ENCODE measurements around the gene TAS2R19. TPM values are rescaled to one million over a fixed set of nuclear protein-coding genes. Genes with fewer than 3 reads are reported as not detected.

TAS2R19 gene
- total RNA-seq, 1 experiment from 2014 or later: 1.9 TPM

DNA sequence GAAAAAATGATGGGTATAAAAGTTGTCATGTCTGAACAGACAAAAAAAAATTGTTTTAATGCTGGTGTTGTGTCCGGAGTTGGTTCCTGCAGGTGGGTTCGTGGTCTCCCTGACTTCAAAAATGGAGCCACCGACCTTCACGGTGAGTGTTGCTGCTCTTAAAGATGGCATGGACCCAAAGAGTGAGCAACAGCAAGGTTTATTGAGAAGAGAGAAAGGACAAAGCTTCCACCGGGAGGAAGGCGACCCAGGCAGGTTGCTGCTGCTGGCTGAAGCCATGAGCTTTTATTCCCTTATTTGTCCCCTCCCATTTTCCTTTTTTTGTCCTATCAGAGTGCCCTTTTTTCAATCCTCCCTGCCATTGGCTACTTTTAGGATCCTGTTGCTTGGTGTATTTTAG is 8.9 kb upstream of the TAS2R19 start, which contains the start of gene TAS2R31:
TAS2R31 (minus strand) TSS at position 101 of the 400 bp plus-strand sequence; CDS start at position 29, 72 bp downstream.
- Histone ChIP-seq H3K36me3 (no peaks in the 10 kb centered on the region), H3K4me3 (no peak within 1 kb of the TSS), H3K27me3 (replicated peaks) (no peaks in the 10 kb centered on the region), H3K4me1 (replicated peaks) (no peaks in the 10 kb centered on the region), H3K27ac (no peak within 1 kb of the TSS), H3K9me3 (replicated peaks) (no peaks in the 10 kb centered on the region)
- DNase-seq (ENCODE audit: low read depth in 1 of 2, low spot score in 2 of 2): no peak

DNA sequence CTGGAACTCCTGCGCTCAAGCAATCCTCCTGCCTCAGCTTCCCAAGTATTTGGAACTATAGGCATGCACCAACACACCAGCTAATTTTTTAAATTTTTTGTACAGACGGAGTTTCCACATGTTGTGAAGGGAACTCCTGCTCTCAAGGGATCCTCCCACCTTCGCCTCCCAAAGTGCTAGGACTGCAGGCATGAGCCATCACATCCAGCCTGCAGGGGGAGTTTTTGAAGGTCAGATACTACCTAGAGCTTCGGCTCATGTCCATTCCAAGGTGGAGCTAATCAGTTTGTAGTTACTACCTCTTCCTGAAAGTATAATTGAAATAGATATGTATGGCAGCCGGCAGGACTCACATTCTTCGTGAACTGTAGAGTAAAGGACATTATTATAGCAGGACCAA is 3.7 kb upstream of the TAS2R19 start:
- Histone ChIP-seq H3K9me3 (replicated peaks) (no peaks in the 10 kb centered on the region), H3K27ac (no peak overlapping the region), H3K27me3 (replicated peaks) (no peaks in the 10 kb centered on the region), H3K4me1 (replicated peaks) (no peaks in the 10 kb centered on the region), H3K36me3 (no peaks in the 10 kb centered on the region), H3K4me3 (no peak overlapping the region)
- no peak for DNase-seq (ENCODE audit: low read depth in 1 of 2, low spot score in 2 of 2)

- Histone ChIP-seq H3K4me3 (no peak overlapping the region), H3K36me3 (no peaks in the 10 kb centered on the region), H3K4me1 (replicated peaks) (no peaks in the 10 kb centered on the region), H3K27me3 (replicated peaks) (no peaks in the 10 kb centered on the region), H3K27ac (no peak overlapping the region), H3K9me3 (replicated peaks) (no peaks in the 10 kb centered on the region)
- DNase-seq (ENCODE audit: low read depth in 1 of 2, low spot score in 2 of 2): no peak
Observed at GRCh38 chr12:11023387-11023786, 967 bp upstream of the TAS2R19 start.

DNA sequence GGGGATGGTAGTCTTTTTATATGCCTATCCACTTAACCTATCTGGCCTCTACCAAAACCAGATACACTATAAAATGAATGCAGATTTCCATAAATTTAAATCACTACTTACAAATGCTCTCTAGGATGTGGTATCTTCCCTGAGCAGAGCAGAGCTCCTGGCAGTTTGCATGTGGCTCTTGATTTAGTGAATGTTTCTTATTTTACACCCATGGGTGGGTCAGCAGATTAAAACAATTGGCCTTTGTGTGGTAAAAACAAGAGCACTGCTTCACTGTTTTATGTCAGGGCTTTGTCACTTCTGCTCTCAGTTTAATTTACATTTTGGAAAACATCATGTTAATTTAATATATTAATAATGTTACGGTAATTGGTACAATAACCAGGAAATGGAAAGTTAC is 5.5 kb downstream of the TAS2R19 start:
- Histone ChIP-seq H3K36me3 (0 out of 2 replicates have a peak, but pooled peaks cover 3% of the 10 kb centered on the region), H3K9me3 (replicated peaks) (no peaks in the 10 kb centered on the region), H3K4me1 (replicated peaks) (no peaks in the 10 kb centered on the region), H3K27ac (no peak overlapping the region), H3K27me3 (replicated peaks) (no peaks in the 10 kb centered on the region), H3K4me3 (no peak overlapping the region)
- DNase-seq (ENCODE audit: low read depth in 1 of 2, low spot score in 2 of 2): no peak

- no peak overlapping the region for H3K27ac ChIP-seq
- H3K27me3 ChIP-seq (replicated peaks): no peaks in the 10 kb centered on the region
- no peaks in the 10 kb centered on the region for H3K9me3 ChIP-seq (replicated peaks)
- H3K4me3 ChIP-seq: no peak overlapping the region
- 0 out of 2 replicates have a peak, but pooled peaks cover 3% of the 10 kb centered on the region for H3K36me3 ChIP-seq
- no peak for DNase-seq (ENCODE audit: low read depth in 1 of 2, low spot score in 2 of 2)
- no peaks in the 10 kb centered on the region for H3K4me1 ChIP-seq (replicated peaks)
Observed at GRCh38 chr12:11015775-11016430, 6.5 kb downstream of the TAS2R19 start.

- no peak overlapping the region for H3K27ac ChIP-seq
- H3K27me3 ChIP-seq (replicated peaks): no peaks in the 10 kb centered on the region
- H3K4me3 ChIP-seq: no peak overlapping the region
- H3K4me1 ChIP-seq (replicated peaks): no peaks in the 10 kb centered on the region
- H3K9me3 ChIP-seq (replicated peaks): no peaks in the 10 kb centered on the region
- 0 out of 2 replicates have a peak, but pooled peaks cover 3% of the 10 kb centered on the region for H3K36me3 ChIP-seq
- no peak for DNase-seq (ENCODE audit: low read depth in 1 of 2, low spot score in 2 of 2)
Observed at GRCh38 chr12:11014234-11014633, 8.2 kb downstream of the TAS2R19 start.

DNA sequence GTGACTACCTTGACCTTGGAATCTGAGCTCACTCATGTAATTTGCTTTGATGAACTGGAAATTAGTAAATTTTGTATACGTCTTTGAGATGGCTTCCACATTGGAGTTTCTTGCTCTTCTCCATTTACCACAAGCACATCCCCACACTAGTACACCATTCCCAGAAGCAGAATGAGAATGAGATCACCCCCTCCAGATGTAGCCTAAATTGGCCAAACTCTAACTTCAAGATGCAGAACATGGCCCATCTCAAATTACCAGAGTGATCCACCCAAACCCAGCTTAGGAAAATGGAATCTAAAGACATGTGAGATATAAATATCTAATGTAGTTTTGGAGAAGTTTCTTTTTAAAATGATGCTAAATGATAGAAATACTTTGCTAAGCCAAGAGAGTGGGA is 14.8 kb downstream of the TAS2R19 start:
- Histone ChIP-seq H3K27ac (no peak overlapping the region), H3K36me3 (no peaks in the 10 kb centered on the region), H3K27me3 (replicated peaks) (no peaks in the 10 kb centered on the region)

GRCh38 chr12:10998204-10998603 is 24.2 kb downstream of the TAS2R19 start, which contains the start of gene TAS2R20:
Gene TAS2R20, minus strand, starts transcription at chr12:10998304. Its CDS starts 429 bp downstream, at chr12:10997875.
- Histone ChIP-seq H3K9me3 (replicated peaks) (no peaks in the 10 kb centered on the region), H3K27ac (no peak within 1 kb of the TSS), H3K27me3 (replicated peaks) (no peaks in the 10 kb centered on the region), H3K4me1 (replicated peaks) (no peaks in the 10 kb centered on the region), H3K4me3 (no peak within 1 kb of the TSS), H3K36me3 (no peaks in the 10 kb centered on the region; the same call in 1 of the 2 replicates)
- no peak for DNase-seq (ENCODE audit: low read depth in 1 of 2, low spot score in 2 of 2)

More for the DNA sequence above, 14.8 kb downstream of the TAS2R19 start:
- H3K4me3 ChIP-seq: no peak overlapping the region
- no peaks in the 10 kb centered on the region for H3K9me3 ChIP-seq (replicated peaks)
- DNase-seq (ENCODE audit: low read depth in 1 of 2, low spot score in 2 of 2): no peak
- no peaks in the 10 kb centered on the region for H3K4me1 ChIP-seq (replicated peaks)

DNA sequence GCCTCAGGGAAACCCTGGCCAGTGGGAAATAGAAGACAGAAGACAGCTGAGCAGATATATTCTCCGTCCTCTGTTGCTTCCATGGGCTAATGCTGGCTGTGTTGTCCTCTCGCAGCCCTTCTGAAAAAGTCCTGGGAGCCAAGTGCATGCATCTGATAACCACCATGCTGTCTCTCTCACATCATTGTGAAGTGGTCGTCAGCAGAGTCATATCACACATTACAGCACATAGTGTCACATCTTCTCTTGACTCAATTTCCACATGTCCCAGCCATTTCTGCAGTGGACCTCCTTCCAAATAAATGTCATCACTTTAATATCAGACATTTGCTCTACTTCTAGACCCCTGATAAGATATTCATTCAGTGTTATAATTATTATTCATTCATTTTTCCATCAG is 28.1 kb downstream of the TAS2R19 start:
- no peak overlapping the region for H3K4me3 ChIP-seq
- H3K36me3 ChIP-seq: no peaks in the 10 kb centered on the region; the same call in 1 of the 2 replicates
- peaks cover 3% of the 10 kb centered on the region; the same call in 1 of the 2 replicates for H3K9me3 ChIP-seq (replicated peaks)
- no peaks in the 10 kb centered on the region for H3K27me3 ChIP-seq (replicated peaks)
- no peak overlapping the region for H3K27ac ChIP-seq
- H3K4me1 ChIP-seq (replicated peaks): no peaks in the 10 kb centered on the region
- no peak for DNase-seq (ENCODE audit: low read depth in 1 of 2, low spot score in 2 of 2)

GRCh38 chr12:10989107-10989506 is 33.3 kb downstream of the TAS2R19 start:
- Histone ChIP-seq H3K36me3 (no peaks in the 10 kb centered on the region; the same call in 1 of the 2 replicates), H3K4me3 (no peak overlapping the region), H3K9me3 (replicated peaks) (peaks cover 3% of the 10 kb centered on the region; the same call in 1 of the 2 replicates), H3K27ac (no peak overlapping the region), H3K27me3 (replicated peaks) (no peaks in the 10 kb centered on the region), H3K4me1 (replicated peaks) (no peaks in the 10 kb centered on the region)
- no peak for DNase-seq (ENCODE audit: low read depth in 1 of 2, low spot score in 2 of 2)

- peaks cover 3% of the 10 kb centered on the region; the same call in 1 of the 2 replicates for H3K9me3 ChIP-seq (replicated peaks)
- H3K36me3 ChIP-seq: no peaks in the 10 kb centered on the region
- no peaks in the 10 kb centered on the region for H3K27me3 ChIP-seq (replicated peaks)
- H3K4me3 ChIP-seq: no peak within 1 kb of the TSS
- no peak for DNase-seq (ENCODE audit: low read depth in 1 of 2, low spot score in 2 of 2)
- H3K27ac ChIP-seq: no peak within 1 kb of the TSS
- H3K4me1 ChIP-seq (replicated peaks): no peaks in the 10 kb centered on the region
Observed at GRCh38 chr12:10986812-10987211, 35.6 kb downstream of the TAS2R19 start, which contains the start of gene TAS2R50. Gene TAS2R50, minus strand, starts transcription at chr12:10986912. Its CDS starts 52 bp downstream, at chr12:10986860.

DNA sequence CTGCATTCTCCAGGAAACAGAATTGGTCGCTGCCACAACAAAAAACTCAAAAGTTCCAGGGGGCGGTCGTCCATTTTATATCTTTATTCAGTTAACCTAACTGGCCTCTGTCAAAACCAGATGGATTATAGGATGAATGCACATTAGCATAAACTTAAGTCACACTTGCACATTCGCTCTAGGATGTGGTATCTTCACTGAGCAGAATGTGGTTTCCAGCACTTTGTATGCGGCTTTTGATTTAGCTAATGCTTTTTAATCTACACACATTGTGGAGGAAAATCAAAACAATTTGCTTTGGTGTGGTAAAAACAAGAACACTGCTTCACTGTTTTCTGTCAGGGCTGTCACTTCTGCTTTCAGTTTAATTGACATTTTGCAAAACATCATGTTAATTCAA is 40.2 kb downstream of the TAS2R19 start:
- Histone ChIP-seq H3K27ac (no peak overlapping the region), H3K4me3 (no peak overlapping the region), H3K4me1 (replicated peaks) (no peaks in the 10 kb centered on the region), H3K27me3 (replicated peaks) (no peaks in the 10 kb centered on the region), H3K36me3 (no peaks in the 10 kb centered on the region), H3K9me3 (replicated peaks) (no peaks in the 10 kb centered on the region)
- no peak for DNase-seq (ENCODE audit: low read depth in 1 of 2, low spot score in 2 of 2)

GRCh38 chr12:10974965-10975364 is 47.5 kb downstream of the TAS2R19 start:
- Histone ChIP-seq H3K9me3 (replicated peaks) (no peaks in the 10 kb centered on the region), H3K4me1 (replicated peaks) (no peaks in the 10 kb centered on the region), H3K27ac (no peak overlapping the region), H3K27me3 (replicated peaks) (no peaks in the 10 kb centered on the region), H3K36me3 (peaks cover 3% of the 10 kb centered on the region; the same call in 1 of the 2 replicates), H3K4me3 (no peak overlapping the region)
- DNase-seq (ENCODE audit: low read depth in 1 of 2, low spot score in 2 of 2): no peak

All from SJSA1 (cell line).